GM21825 (cell line): ENCODE data around the gene MRPL27.
"Not testable (repeated sequence)": the region's sequence is repeated elsewhere in the genome, so short reads cannot be mapped to it uniquely, and the experiment has no call there.

ENCODE experiments used
- ATAC-seq: cut with Tn5 transposase; IDR thresholded peaks from one replicate; pipeline ENCODE4 v1.9.1; 2021; ENCODE audit warnings: mild to moderate bottlenecking, moderate library complexity; ENCODE audit not compliant: unreplicated experiment

The MRPL27 gene

GRCh38 chr17:50372758-50373556 lies at the start of gene MRPL27, which contains the start of gene EME1:
MRPL27 (minus strand) TSS chr17:50373184; CDS start chr17:50373170, 14 bp downstream.
EME1 (plus strand) TSS chr17:50373229; CDS start chr17:50375209, 1,980 bp downstream.
- peak; percentile 81 for ATAC-seq

GRCh38 chr17:50422738-50423137 lies 49.8 kb upstream of the MRPL27 start:
- ATAC-seq, result no peak

- ATAC-seq, result no peak
These were observed 48.5 kb upstream of the MRPL27 start for GRCh38 chr17:50421308-50422051.

GRCh38 chr17:50420419-50421112 lies 47.6 kb upstream of the MRPL27 start:
- ATAC-seq, result no peak

GRCh38 chr17:50419577-50419976 lies 46.6 kb upstream of the MRPL27 start:
- ATAC-seq, result not testable (repeated sequence)

GRCh38 chr17:50414808-50415207 lies 41.8 kb upstream of the MRPL27 start:
- no peak for ATAC-seq

- no peak for ATAC-seq
These were observed 39.3 kb upstream of the MRPL27 start for GRCh38 chr17:50412188-50412732.

GRCh38 chr17:50407921-50408320 lies 34.9 kb upstream of the MRPL27 start:
- no peak for ATAC-seq

GRCh38 chr17:50406578-50406977 lies 33.6 kb upstream of the MRPL27 start:
- ATAC-seq, result no peak

GRCh38 chr17:50405351-50405750 lies 32.4 kb upstream of the MRPL27 start:
- not testable (repeated sequence) for ATAC-seq

GRCh38 chr17:50399591-50399990 lies 26.6 kb upstream of the MRPL27 start:
- not testable (repeated sequence) for ATAC-seq

- ATAC-seq, result not testable (repeated sequence)
These were observed 25.7 kb upstream of the MRPL27 start for GRCh38 chr17:50398672-50399071.

GRCh38 chr17:50397919-50398285 lies 24.9 kb upstream of the MRPL27 start:
- ATAC-seq, result no peak

GRCh38 chr17:50397111-50397918 lies 24.3 kb upstream of the MRPL27 start, which contains the start of gene LRRC59:
LRRC59 (minus strand) TSS chr17:50397523; CDS start chr17:50397317, 206 bp downstream.
- ATAC-seq, result peak; percentile 95

- peak; percentile 8 for ATAC-seq
These were observed 23.5 kb upstream of the MRPL27 start for GRCh38 chr17:50396261-50397110.

GRCh38 chr17:50394711-50395110 lies 21.7 kb upstream of the MRPL27 start:
- no peak for ATAC-seq

GRCh38 chr17:50393700-50394099 lies 20.7 kb upstream of the MRPL27 start:
- ATAC-seq, result no peak

- ATAC-seq, result no peak
These were observed 19.6 kb upstream of the MRPL27 start for GRCh38 chr17:50392621-50393020.

GRCh38 chr17:50389534-50389933 lies 16.6 kb upstream of the MRPL27 start:
- ATAC-seq, result no peak
